Common myeloid progenitor, CD34-positive (primary cell): ENCODE data around the gene TMSB4X. TPM values are rescaled to one million over a fixed set of nuclear protein-coding genes. Genes with fewer than 3 reads are reported as not detected.
"Not testable (repeated sequence)": the region's sequence is repeated elsewhere in the genome, so short reads cannot be mapped to it uniquely, and the experiment has no call there.

Source experiments
- CTCF ChIA-PET: fragments of 350-600 bp; sonication (Branson Sonifier 250); formaldehyde crosslinking; loops from one replicate; lab custom pipeline; 2021; ENCODE audit warnings: antibody characterized with exemption; lab: Charles Lee
- POLR2A ChIA-PET: fragments of 350-600 bp; sonication (Branson Sonifier 250); formaldehyde crosslinking; loops from one replicate; lab custom pipeline; 2021; ENCODE audit warnings: antibody characterized with exemption; lab: Charles Lee
- DNase-seq, 3 donors: peaks; one replicate each; pipeline versions ENCODE4 v3.0.0 to v3.0.0-alpha.2; 2013
- H3K27ac ChIP-seq, 2 experiments: 1 replicate in 1 of 2; 2 replicates in 1 of 2; pipeline ENCODE4 v1.7.0; 2013; ENCODE audit warnings: inconsistent platforms in 2 of 2, low read length in 2 of 2, mild to moderate bottlenecking in 2 of 2, low read depth in 1 of 2, moderate library complexity in 1 of 2; ENCODE audit not compliant: severe bottlenecking in 2 of 2, insufficient read depth in 1 of 2, poor library complexity in 1 of 2
- H3K27me3 ChIP-seq, 5 experiments: replicated peaks in 2 of 5; 1 replicate in 3 of 5; 2 replicates in 2 of 5; pipeline versions ENCODE4 v1.6.1 to v1.7.0; 2013; ENCODE audit warnings: low read length in 4 of 5, mild to moderate bottlenecking in 2 of 5, moderate library complexity in 2 of 5, inconsistent platforms in 1 of 5; ENCODE audit not compliant: insufficient read depth in 5 of 5, control insufficient read depth in 4 of 5
- H3K36me3 ChIP-seq, 4 experiments: 1 replicate in 2 of 4; 2 replicates in 2 of 4; pipeline versions ENCODE4 v1.6.1 to v1.7.0; 2013; ENCODE audit warnings: low read length in 3 of 4, control low read depth in 1 of 4, mild to moderate bottlenecking in 1 of 4; ENCODE audit not compliant: control insufficient read depth in 4 of 4, insufficient read depth in 4 of 4
- H3K4me1 ChIP-seq, 4 experiments: 1 replicate in 3 of 4; 2 replicates in 1 of 4; pipeline versions ENCODE4 v1.6.1 to v1.7.1; 2013; ENCODE audit warnings: low read length in 3 of 4, mild to moderate bottlenecking in 3 of 4, control low read depth in 1 of 4, inconsistent platforms in 1 of 4, moderate library complexity in 1 of 4; ENCODE audit not compliant: control insufficient read depth in 4 of 4, insufficient read depth in 4 of 4; ENCODE audit errors: control extremely low read depth in 1 of 4
- H3K4me3 ChIP-seq, 7 experiments: 1 replicate in 4 of 7; 2 replicates in 3 of 7; pipeline versions ENCODE4 v1.5.1 to v1.7.0; 2013; ENCODE audit warnings: mild to moderate bottlenecking in 7 of 7, low read length in 6 of 7, moderate library complexity in 6 of 7, inconsistent platforms in 2 of 7, low read depth in 2 of 7, control low read depth in 1 of 7; ENCODE audit not compliant: insufficient read depth in 4 of 7, control insufficient read depth in 1 of 7; ENCODE audit errors: extremely low read depth in 1 of 7
- H3K9me3 ChIP-seq, 5 experiments: 1 replicate in 4 of 5; 2 replicates in 1 of 5; pipeline versions ENCODE4 v1.6.1 to v1.7.1; 2013; ENCODE audit warnings: low read length in 4 of 5, mild to moderate bottlenecking in 2 of 5, inconsistent platforms in 1 of 5, low read depth in 1 of 5, moderate library complexity in 1 of 5; ENCODE audit not compliant: control insufficient read depth in 4 of 5, insufficient read depth in 2 of 5; ENCODE audit errors: control extremely low read depth in 1 of 5
- WGBS: methylation state at CpG from one replicate; pipeline ENCODE4 v1.1.5; 2013; ENCODE audit not compliant: insufficient coverage; 5-methylcytosine and 5-hydroxymethylcytosine counted together
- polyA plus RNA-seq: library from polyadenylated mRNA; unstranded; fragments of 120-200 nt; gene quantifications from one replicate; pipeline ENCODE4 v1.2.1, GENCODE V29; 2013

The TMSB4X gene
- 2,087 TPM for polyA plus RNA-seq

DNA sequence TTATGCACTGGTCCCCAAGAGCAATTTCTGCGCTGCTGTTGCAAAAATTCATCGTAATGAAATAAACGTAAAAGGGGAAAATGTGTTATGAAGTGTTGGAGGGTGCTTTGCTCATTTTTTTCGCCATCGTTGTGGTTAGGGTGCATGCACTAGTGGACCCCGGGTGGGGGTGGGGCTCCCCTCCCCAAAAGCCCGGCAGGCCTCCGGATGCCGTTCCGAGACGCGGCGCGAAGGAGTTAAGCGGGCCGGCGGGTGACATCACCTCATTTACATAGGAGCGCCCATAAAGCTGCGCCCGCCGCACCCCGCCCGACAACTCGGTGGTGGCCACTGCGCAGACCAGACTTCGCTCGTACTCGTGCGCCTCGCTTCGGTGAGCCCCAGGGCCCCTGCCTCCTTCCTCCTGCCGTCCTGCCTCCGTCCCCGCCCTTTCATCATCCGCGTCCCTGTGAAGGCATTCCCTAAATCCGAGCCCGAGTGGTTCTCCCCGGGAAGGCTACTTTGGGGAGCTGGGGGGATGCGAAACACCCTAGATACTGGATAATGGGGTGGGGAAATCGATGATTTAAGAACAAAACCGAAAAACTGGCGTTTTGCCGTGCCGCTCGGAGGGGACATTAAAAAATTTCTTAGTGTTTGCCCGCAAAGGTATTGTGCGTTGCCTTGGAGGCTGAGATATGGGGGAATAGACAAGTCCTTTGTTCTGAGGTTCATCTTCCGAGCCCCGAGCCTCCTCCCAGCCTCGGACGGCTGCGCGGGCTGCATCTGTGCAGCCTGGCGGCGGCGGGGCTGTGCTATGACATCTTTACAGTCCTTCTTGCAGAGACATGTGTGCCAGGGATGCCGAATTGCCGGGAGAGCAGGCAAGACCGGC lies at the start of gene TMSB4X:
Gene TMSB4X, plus strand, starts transcription at position 315 of the 874 bp plus-strand sequence.
- H3K4me1 ChIP-seq = peaks cover 21 to 63% (median 39%) of the 10 kb centered on the region in 4 experiments
- DNase-seq = peak; percentile 76 to 86 (median 80)

DNA sequence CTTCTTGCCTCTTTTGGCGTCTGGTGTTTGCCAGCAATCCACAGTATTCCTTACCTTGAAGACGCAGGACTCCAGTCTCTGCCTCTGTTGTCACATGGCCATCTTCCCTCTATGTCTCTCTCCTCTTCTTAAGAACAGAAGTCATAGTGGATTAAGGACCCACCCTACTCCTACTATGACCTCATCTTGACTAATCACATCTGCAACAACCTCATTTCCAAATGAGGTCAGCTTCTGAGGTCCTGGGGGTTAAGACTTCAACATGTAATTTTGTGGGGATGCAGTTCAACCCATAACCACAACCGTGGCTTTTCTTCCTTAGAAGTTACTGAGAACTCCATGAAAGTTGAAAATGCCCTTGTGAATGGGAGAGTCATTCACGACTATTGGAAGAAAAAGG lies 45.2 kb upstream of the TMSB4X start:
- ChIA-PET POLR2A (no interaction called here), CTCF (no interaction called here)
- H3K4me1 ChIP-seq = no peaks in the 10 kb centered on the region
- no peaks in the 10 kb centered on the region for H3K36me3 ChIP-seq
- WGBS = 78% methylated on average over 4 of the region's 4 CpGs
- no peaks in the 10 kb centered on the region for H3K9me3 ChIP-seq
- no peak overlapping the region for H3K27ac ChIP-seq
- H3K4me3 ChIP-seq = no peak overlapping the region
- no peak for DNase-seq
- H3K27me3 ChIP-seq = peaks cover 0 to 13% (median 0%) of the 10 kb centered on the region in 5 experiments

More for the DNA sequence above, at the start of gene TMSB4X:
- peak within 1 kb of the TSS; percentile 80 to 93 for H3K27ac ChIP-seq
- peak within 1 kb of the TSS; percentile 68 to 92 (median 81) for H3K4me3 ChIP-seq
- peaks cover 0 to 16% (median 0%) of the 10 kb centered on the region in 5 experiments for H3K9me3 ChIP-seq
- H3K36me3 ChIP-seq = no peaks in the 10 kb centered on the region
- 24% methylated on average over 36 of the region's 60 CpGs for WGBS
- peaks cover 0 to 46% (median 0%) of the 10 kb centered on the region in 5 experiments for H3K27me3 ChIP-seq
- ChIA-PET CTCF (interaction anchor here (0.8 to 8.0 kb wide), 6 partner anchors 19 to 516 kb away, joined by 3 to 50 read pairs (median 8); no protein-coding TSS in a partner anchor), POLR2A (interaction anchor here (0.6 to 4.0 kb wide), 15 partner anchors 9 to 678 kb away, joined by 3 to 31 read pairs (median 4); partner anchors contain the start of gene TCEANC)

DNA sequence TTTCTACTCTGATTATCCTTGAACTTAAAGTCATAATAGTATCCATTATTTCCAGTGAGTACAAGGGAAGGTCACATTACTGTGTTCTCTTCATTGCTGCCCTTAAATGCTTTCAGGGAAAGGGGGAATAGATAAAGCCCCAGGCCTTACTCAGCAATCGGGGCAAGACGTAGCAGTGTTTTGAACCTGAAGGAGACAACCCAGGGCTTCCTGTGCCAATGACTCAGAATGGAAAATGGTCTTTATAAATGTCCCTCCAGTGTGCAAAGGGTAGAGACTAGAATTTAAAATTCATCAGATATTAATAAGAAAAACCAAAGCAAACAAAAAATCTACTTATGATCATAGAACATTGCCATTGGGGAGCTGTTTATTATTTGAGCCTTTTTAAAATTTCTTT lies 44.8 kb upstream of the TMSB4X start:
- Histone ChIP-seq H3K27me3 (peaks cover 0 to 13% (median 0%) of the 10 kb centered on the region in 5 experiments), H3K27ac (no peak overlapping the region), H3K4me3 (no peak overlapping the region), H3K36me3 (no peaks in the 10 kb centered on the region), H3K9me3 (no peaks in the 10 kb centered on the region), H3K4me1 (no peaks in the 10 kb centered on the region)
- no CpG with 5 or more reads among the region's 2 CpGs for WGBS
- CTCF ChIA-PET = no interaction called here
- no peak for DNase-seq
- POLR2A ChIA-PET = no interaction called here

DNA sequence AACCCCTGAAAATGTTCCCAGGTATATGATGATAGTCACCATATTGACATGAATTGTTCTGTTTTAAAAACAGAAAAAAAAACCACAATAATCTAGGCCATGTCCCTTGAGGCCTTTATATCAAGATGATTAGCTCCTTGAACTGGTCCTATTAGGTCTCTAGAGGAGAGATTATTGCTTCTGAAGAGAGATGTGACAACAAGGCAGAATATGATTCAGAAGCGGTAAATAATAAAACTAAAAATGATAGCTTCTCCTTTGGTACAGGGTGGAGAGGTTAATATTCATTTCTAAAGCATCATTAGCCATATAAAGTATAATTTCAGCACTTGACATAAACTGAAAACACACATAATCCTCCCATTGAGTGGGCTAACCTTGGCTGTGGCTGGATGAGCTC lies 42.7 kb upstream of the TMSB4X start:
- no CpG with 5 or more reads among the region's 1 CpG for WGBS
- CTCF ChIA-PET = no interaction called here

DNA sequence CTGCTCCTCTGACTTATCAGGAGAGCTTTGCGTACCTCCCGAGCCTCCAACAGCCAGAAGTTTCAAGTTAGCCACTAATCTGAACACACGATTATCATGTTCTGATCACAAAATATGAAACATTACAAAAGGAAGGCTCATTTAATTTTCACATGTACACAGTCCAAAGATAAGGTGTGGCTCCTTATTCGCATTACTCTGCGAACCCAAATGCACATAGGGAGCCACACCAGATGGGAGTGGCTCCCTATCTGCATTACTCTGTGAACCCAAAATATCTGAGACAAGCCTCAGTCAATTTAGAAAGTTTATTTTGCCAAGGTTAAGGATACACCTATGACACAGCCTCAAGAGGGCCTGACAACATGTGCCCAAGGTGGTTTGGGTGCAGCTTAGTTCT lies 40.1 kb upstream of the TMSB4X start:
- WGBS = 94% methylated on average over 5 of the region's 5 CpGs
- H3K4me3 ChIP-seq = no peak overlapping the region
- peaks cover 0 to 6% (median 0%) of the 10 kb centered on the region in 5 experiments for H3K27me3 ChIP-seq
- ChIA-PET CTCF (interaction anchor here (1.0 kb wide), 1 partner anchor 26 kb away, joined by 3 read pairs; no protein-coding TSS in a partner anchor), POLR2A (no interaction called here)
- no peaks in the 10 kb centered on the region for H3K4me1 ChIP-seq
- no peaks in the 10 kb centered on the region for H3K36me3 ChIP-seq
- H3K27ac ChIP-seq = no peak overlapping the region
- no peaks in the 10 kb centered on the region for H3K9me3 ChIP-seq
- no peak for DNase-seq

More for the DNA sequence above, 42.7 kb upstream of the TMSB4X start:
- H3K9me3 ChIP-seq = no peaks in the 10 kb centered on the region
- H3K4me1 ChIP-seq = no peaks in the 10 kb centered on the region
- DNase-seq = no peak
- no peaks in the 10 kb centered on the region for H3K36me3 ChIP-seq
- POLR2A ChIA-PET = no interaction called here
- H3K4me3 ChIP-seq = no peak overlapping the region
- H3K27ac ChIP-seq = no peak overlapping the region
- H3K27me3 ChIP-seq = peaks cover 0 to 13% (median 0%) of the 10 kb centered on the region in 5 experiments

DNA sequence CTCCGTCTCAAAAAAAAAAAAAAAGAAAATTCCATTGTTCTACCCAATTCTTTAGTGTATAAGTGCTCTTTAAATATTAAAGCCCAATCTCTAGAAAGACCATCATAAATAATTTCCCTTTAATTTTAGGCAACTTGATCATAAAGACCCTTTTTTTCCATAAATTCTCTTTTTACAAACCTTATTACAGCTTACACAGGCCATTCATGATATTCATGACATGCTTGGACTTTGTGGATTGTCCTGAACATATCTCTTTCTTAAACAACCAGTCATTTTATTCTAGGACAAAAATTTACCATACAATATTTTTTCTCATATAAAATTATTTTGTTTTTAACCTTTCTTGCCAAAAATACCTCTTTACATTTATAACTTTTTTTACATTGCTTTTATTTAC lies 38.0 kb upstream of the TMSB4X start:
- ChIA-PET POLR2A (no interaction called here), CTCF (interaction anchor here (0.6 kb wide), 1 partner anchor 10 kb away, joined by 3 read pairs; no protein-coding TSS in a partner anchor)
- no peak overlapping the region for H3K27ac ChIP-seq
- peaks cover 0 to 2% (median 0%) of the 10 kb centered on the region in 5 experiments for H3K27me3 ChIP-seq
- no peak for DNase-seq
- no peaks in the 10 kb centered on the region for H3K36me3 ChIP-seq
- no peak overlapping the region for H3K4me3 ChIP-seq
- peaks cover 0 to 4% (median 0%) of the 10 kb centered on the region in 5 experiments for H3K9me3 ChIP-seq
- WGBS = no CpG with 5 or more reads among the region's 1 CpG
- no peaks in the 10 kb centered on the region for H3K4me1 ChIP-seq

DNA sequence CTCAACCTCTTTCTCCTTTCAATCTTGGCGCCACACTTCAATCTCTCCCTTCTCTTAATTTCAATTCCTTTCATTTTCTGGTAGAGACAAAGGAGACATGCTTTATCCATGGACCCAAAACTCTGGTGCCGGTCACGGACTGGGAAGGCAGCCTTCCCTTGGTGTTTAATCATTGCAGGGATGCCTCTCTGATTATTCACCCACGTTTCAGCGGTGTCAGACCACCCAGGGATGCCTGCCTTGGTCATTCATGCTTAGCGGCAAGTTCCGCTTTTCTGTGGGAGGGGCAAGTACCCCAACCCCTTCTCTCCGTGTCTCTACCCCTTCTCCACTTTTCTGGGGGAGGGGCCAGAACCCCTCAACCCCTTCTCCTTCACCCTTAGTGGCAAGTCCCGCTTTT lies 34.4 kb upstream of the TMSB4X start:
- POLR2A ChIA-PET, H3K36me3 ChIP-seq, DNase-seq, H3K4me1 ChIP-seq, H3K27ac ChIP-seq, CTCF ChIA-PET, H3K4me3 ChIP-seq, H3K27me3 ChIP-seq, H3K9me3 ChIP-seq: not testable (repeated sequence)
- WGBS = 90% methylated on average over 6 of the region's 9 CpGs
